NCI-H187 (cell line): ENCODE data around the gene HDAC7.

Experiments
- DNase-seq, 2 experiments: peaks; one replicate each; lab custom pipeline; 2025; lab: John Stamatoyannopoulos, UW

Gene HDAC7

GRCh38 chr12:47793015-47793681 lies 26.6 kb downstream of the HDAC7 start:
- DNase-seq, result no peak

GRCh38 chr12:47791874-47792273 lies 27.8 kb downstream of the HDAC7 start:
- no peak for DNase-seq

GRCh38 chr12:47791351-47791746 lies 28.4 kb downstream of the HDAC7 start:
- no peak for DNase-seq

GRCh38 chr12:47790676-47791350 lies 28.9 kb downstream of the HDAC7 start:
- DNase-seq, result no peak

- DNase-seq, result no peak
These were observed 29.8 kb downstream of the HDAC7 start for GRCh38 chr12:47789712-47790489.

- no peak for DNase-seq
These were observed 30.6 kb downstream of the HDAC7 start for GRCh38 chr12:47789141-47789540.

GRCh38 chr12:47787596-47788319 lies 31.9 kb downstream of the HDAC7 start:
- no peak for DNase-seq

- no peak for DNase-seq
These were observed 32.9 kb downstream of the HDAC7 start for GRCh38 chr12:47786662-47787280.

GRCh38 chr12:47785887-47786661 lies 33.6 kb downstream of the HDAC7 start:
- no peak for DNase-seq

GRCh38 chr12:47785036-47785886 lies 34.4 kb downstream of the HDAC7 start:
- DNase-seq, result no peak

- DNase-seq, result no peak
These were observed 35.6 kb downstream of the HDAC7 start for GRCh38 chr12:47783821-47784819.

GRCh38 chr12:47783024-47783755 lies 36.5 kb downstream of the HDAC7 start:
- no peak for DNase-seq

- no peak for DNase-seq
These were observed 37.3 kb downstream of the HDAC7 start for GRCh38 chr12:47782372-47782770.

GRCh38 chr12:47781479-47782371 lies 38.0 kb downstream of the HDAC7 start:
- DNase-seq, result peak; percentile 21 to 47

- no peak for DNase-seq
These were observed 39.7 kb downstream of the HDAC7 start for GRCh38 chr12:47779943-47780504.

GRCh38 chr12:47779301-47779942 lies 40.3 kb downstream of the HDAC7 start:
- DNase-seq, result peak; percentile 71 to 93
